Measurements from ENCODE around the gene AK1. TPM values are rescaled to one million over a fixed set of nuclear protein-coding genes. Genes with fewer than 3 reads are reported as not detected.

Gene AK1
- total RNA-seq, 1 experiment from 2014 or later: 34.4 TPM

GRCh38 chr9:127884427-127884911 is 7.0 kb upstream of the AK1 start (continued):
- no peak for TF ChIP-seq ZNF317 (CRISPR knock-in tag; IDR thresholded peaks at IDR 0.05; ENCODE audit: borderline replicate concordance, low read depth)
- TF ChIP-seq MLX (CRISPR knock-in tag; IDR thresholded peaks at IDR 0.05): no peak

GRCh38 chr9:127883959-127884358 is 6.5 kb upstream of the AK1 start:
- Mint-ChIP-seq H3K27me3 (ENCODE audit: low read depth) (no peaks in the 10 kb centered on the region), H3K4me3 (no peak overlapping the region), H3K27ac (peak overlapping the region; percentile 65), H3K9me3 (no peaks in the 10 kb centered on the region), H3K36me3 (peaks cover 24% of the 10 kb centered on the region), H3K4me1 (peaks cover 16% of the 10 kb centered on the region)
- POLR2A ChIA-PET: interaction anchor here (1.0 kb wide), 1 partner anchor 11 kb away, joined by 3 read pairs; no protein-coding TSS in a partner anchor
- ATAC-seq (no peak), DNase-seq (ENCODE audit: low spot score) (no peak)
- CTCF ChIA-PET: interaction anchor here (2.2 to 3.6 kb wide), 2 partner anchors 15 to 33 kb away, joined by 7 to 32 read pairs; partner anchors contain the start of gene ST6GALNAC4
- TF ChIP-seq SMAD3 (CRISPR knock-in tag; IDR thresholded peaks at IDR 0.05; ENCODE audit: borderline replicate concordance) (no peak), TEAD4 (CRISPR knock-in tag; IDR thresholded peaks at IDR 0.05) (no peak), IRF1 (CRISPR knock-in tag; IDR thresholded peaks at IDR 0.05) (no peak), ZNF396 (CRISPR knock-in tag; IDR thresholded peaks at IDR 0.05; ENCODE audit: borderline replicate concordance) (no peak), NFATC4 (CRISPR knock-in tag; IDR thresholded peaks at IDR 0.05) (no peak), PRRX2 (CRISPR knock-in tag; IDR thresholded peaks at IDR 0.05) (no peak), ZNF532 (CRISPR knock-in tag; IDR thresholded peaks at IDR 0.05; ENCODE audit: borderline replicate concordance) (no peak), JAZF1 (CRISPR knock-in tag; IDR thresholded peaks at IDR 0.05) (no peak), ZNF423 (CRISPR knock-in tag; IDR thresholded peaks at IDR 0.05) (no peak), PRDM15 (CRISPR knock-in tag; IDR thresholded peaks at IDR 0.05) (no peak), NR2C2 (CRISPR knock-in tag; IDR thresholded peaks at IDR 0.05) (no peak), MAX (CRISPR knock-in tag; IDR thresholded peaks at IDR 0.05) (no peak), KAT7 (CRISPR knock-in tag; IDR thresholded peaks at IDR 0.05; ENCODE audit: borderline replicate concordance) (no peak)
- TF ChIP-seq, protein P1, sequence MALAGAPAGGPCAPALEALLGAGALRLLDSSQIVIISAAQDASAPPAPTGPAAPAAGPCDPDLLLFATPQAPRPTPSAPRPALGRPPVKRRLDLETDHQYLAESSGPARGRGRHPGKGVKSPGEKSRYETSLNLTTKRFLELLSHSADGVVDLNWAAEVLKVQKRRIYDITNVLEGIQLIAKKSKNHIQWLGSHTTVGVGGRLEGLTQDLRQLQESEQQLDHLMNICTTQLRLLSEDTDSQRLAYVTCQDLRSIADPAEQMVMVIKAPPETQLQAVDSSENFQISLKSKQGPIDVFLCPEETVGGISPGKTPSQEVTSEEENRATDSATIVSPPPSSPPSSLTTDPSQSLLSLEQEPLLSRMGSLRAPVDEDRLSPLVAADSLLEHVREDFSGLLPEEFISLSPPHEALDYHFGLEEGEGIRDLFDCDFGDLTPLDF (CRISPR knock-in tag; IDR thresholded peaks at IDR 0.05): no peak
- TF ChIP-seq, protein P2, sequence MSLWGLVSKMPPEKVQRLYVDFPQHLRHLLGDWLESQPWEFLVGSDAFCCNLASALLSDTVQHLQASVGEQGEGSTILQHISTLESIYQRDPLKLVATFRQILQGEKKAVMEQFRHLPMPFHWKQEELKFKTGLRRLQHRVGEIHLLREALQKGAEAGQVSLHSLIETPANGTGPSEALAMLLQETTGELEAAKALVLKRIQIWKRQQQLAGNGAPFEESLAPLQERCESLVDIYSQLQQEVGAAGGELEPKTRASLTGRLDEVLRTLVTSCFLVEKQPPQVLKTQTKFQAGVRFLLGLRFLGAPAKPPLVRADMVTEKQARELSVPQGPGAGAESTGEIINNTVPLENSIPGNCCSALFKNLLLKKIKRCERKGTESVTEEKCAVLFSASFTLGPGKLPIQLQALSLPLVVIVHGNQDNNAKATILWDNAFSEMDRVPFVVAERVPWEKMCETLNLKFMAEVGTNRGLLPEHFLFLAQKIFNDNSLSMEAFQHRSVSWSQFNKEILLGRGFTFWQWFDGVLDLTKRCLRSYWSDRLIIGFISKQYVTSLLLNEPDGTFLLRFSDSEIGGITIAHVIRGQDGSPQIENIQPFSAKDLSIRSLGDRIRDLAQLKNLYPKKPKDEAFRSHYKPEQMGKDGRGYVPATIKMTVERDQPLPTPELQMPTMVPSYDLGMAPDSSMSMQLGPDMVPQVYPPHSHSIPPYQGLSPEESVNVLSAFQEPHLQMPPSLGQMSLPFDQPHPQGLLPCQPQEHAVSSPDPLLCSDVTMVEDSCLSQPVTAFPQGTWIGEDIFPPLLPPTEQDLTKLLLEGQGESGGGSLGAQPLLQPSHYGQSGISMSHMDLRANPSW (CRISPR knock-in tag; conservative IDR thresholded peaks at IDR 0.05; ENCODE audit: low read depth): no peak
- TF ChIP-seq, protein P3, sequence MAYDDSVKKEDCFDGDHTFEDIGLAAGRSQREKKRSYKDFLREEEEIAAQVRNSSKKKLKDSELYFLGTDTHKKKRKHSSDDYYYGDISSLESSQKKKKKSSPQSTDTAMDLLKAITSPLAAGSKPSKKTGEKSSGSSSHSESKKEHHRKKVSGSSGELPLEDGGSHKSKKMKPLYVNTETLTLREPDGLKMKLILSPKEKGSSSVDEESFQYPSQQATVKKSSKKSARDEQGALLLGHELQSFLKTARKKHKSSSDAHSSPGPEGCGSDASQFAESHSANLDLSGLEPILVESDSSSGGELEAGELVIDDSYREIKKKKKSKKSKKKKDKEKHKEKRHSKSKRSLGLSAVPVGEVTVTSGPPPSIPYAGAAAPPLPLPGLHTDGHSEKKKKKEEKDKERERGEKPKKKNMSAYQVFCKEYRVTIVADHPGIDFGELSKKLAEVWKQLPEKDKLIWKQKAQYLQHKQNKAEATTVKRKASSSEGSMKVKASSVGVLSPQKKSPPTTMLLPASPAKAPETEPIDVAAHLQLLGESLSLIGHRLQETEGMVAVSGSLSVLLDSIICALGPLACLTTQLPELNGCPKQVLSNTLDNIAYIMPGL (CRISPR knock-in tag; IDR thresholded peaks at IDR 0.05): no peak
